Astrocyte (in vitro differentiated cells and primary cell): Measurements from ENCODE around the gene LTBP3.

Experiments
- EZH2 ChIP-seq: IDR thresholded peaks from 2 replicates; pipeline ENCODE4 v1.6.1; 2012; ENCODE audit warnings: mild to moderate bottlenecking, low read length, inconsistent platforms; ENCODE audit not compliant: insufficient read depth
- TF ChIP-seq, protein P1 (sequence below): IDR thresholded peaks from 2 replicates; pipeline ENCODE4 v1.5.1; 2011; ENCODE audit warnings: low read depth, mild to moderate bottlenecking, inconsistent platforms, low read length, moderate library complexity; ENCODE audit not compliant: insufficient read depth

DNA sequence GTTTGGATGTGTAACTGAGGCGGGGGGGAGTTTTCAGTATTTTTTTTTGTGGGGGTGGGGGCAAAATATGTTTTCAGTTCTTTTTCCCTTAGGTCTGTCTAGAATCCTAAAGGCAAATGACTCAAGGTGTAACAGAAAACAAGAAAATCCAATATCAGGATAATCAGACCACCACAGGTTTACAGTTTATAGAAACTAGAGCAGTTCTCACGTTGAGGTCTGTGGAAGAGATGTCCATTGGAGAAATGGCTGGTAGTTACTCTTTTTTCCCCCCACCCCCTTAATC, 57.0 kb downstream of the LTBP3 start:
- TF ChIP-seq, protein P1, sequence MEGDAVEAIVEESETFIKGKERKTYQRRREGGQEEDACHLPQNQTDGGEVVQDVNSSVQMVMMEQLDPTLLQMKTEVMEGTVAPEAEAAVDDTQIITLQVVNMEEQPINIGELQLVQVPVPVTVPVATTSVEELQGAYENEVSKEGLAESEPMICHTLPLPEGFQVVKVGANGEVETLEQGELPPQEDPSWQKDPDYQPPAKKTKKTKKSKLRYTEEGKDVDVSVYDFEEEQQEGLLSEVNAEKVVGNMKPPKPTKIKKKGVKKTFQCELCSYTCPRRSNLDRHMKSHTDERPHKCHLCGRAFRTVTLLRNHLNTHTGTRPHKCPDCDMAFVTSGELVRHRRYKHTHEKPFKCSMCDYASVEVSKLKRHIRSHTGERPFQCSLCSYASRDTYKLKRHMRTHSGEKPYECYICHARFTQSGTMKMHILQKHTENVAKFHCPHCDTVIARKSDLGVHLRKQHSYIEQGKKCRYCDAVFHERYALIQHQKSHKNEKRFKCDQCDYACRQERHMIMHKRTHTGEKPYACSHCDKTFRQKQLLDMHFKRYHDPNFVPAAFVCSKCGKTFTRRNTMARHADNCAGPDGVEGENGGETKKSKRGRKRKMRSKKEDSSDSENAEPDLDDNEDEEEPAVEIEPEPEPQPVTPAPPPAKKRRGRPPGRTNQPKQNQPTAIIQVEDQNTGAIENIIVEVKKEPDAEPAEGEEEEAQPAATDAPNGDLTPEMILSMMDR: no peak
- TF ChIP-seq EZH2: no peak
